Activated B cell treated with CpG ODN at 0.5 μM for 24 hours (primary cell): ENCODE results near the gene ANXA3. TPM values are rescaled to one million over a fixed set of nuclear protein-coding genes. Genes with fewer than 3 reads are reported as not detected.

Experiments
- ATAC-seq: fragments of 200-7000 bp; cut with Tn5 transposase; one replicate; pipeline ENCODE4 v1.10.0; 2021; ENCODE audit warnings: low read depth, mild to moderate bottlenecking, moderate library complexity
- CTCF ChIA-PET: fragments of 350-600 bp; sonication (Branson Sonifier 250); formaldehyde crosslinking; loops from one replicate; lab custom pipeline; 2021; ENCODE audit warnings: antibody characterized with exemption; lab: Charles Lee
- POLR2A ChIA-PET: fragments of 350-600 bp; sonication (Branson Sonifier 250); formaldehyde crosslinking; loops from one replicate; lab custom pipeline; 2021; ENCODE audit warnings: antibody characterized with exemption; lab: Charles Lee
- DNase-seq: peaks from one replicate; pipeline ENCODE4 v3.0.0; 2022
- H3K27ac Mint-ChIP-seq: one replicate; pipeline ENCODE4 v1.8.0; 2020; ENCODE audit warnings: mixed read lengths
- H3K27me3 Mint-ChIP-seq: one replicate; pipeline ENCODE4 v1.8.0; 2021; ENCODE audit warnings: mixed read lengths
- H3K36me3 Mint-ChIP-seq: one replicate; pipeline ENCODE4 v1.8.0; 2021; ENCODE audit warnings: low read depth, mixed read lengths
- H3K4me1 Mint-ChIP-seq: one replicate; pipeline ENCODE4 v1.8.0; 2021; ENCODE audit warnings: mixed read lengths
- H3K4me3 Mint-ChIP-seq: one replicate; pipeline ENCODE4 v1.8.0; 2020; ENCODE audit warnings: mild to moderate bottlenecking, mixed read lengths
- H3K9me3 Mint-ChIP-seq: one replicate; pipeline ENCODE4 v1.8.0; 2020; ENCODE audit warnings: mixed read lengths
- CTCF ChIP-seq: fragments of 200-600 bp; IDR thresholded peaks from one replicate; pipeline ENCODE4 v1.8.0; 2022; ENCODE audit warnings: antibody characterized with exemption, mild to moderate bottlenecking
- intact Hi-C: fragments of 100-400 bp; cut with micrococcal nuclease; formaldehyde crosslinking; loops from one replicate; pipeline ENCODE4 v1.15.1; 2024
- total RNA-seq: library from RNA; stranded (reverse); gene quantifications from 2 replicates; pipeline ENCODE4 v1.2.3, GENCODE V29; 2022

ANXA3 gene
- total RNA-seq, 1 donor from 2014 or later, result 0.67 TPM

- DNase-seq (no peak), ATAC-seq (no peak)
- ChIA-PET POLR2A (no interaction called here), CTCF (no interaction called here)
- intact Hi-C loops, result no loop called here
- no peaks in the 10 kb centered on the region for H3K4me1 Mint-ChIP-seq
- H3K27me3 Mint-ChIP-seq, result peaks cover 4% of the 10 kb centered on the region
- TF ChIP-seq CTCF, result no peak
- no peaks in the 10 kb centered on the region for H3K9me3 Mint-ChIP-seq
- no peak overlapping the region for H3K27ac Mint-ChIP-seq
- H3K36me3 Mint-ChIP-seq, result no peaks in the 10 kb centered on the region
- no peak overlapping the region for H3K4me3 Mint-ChIP-seq
Observed at GRCh38 chr4:78571804-78572203, 20.2 kb downstream of the ANXA3 start.

DNA sequence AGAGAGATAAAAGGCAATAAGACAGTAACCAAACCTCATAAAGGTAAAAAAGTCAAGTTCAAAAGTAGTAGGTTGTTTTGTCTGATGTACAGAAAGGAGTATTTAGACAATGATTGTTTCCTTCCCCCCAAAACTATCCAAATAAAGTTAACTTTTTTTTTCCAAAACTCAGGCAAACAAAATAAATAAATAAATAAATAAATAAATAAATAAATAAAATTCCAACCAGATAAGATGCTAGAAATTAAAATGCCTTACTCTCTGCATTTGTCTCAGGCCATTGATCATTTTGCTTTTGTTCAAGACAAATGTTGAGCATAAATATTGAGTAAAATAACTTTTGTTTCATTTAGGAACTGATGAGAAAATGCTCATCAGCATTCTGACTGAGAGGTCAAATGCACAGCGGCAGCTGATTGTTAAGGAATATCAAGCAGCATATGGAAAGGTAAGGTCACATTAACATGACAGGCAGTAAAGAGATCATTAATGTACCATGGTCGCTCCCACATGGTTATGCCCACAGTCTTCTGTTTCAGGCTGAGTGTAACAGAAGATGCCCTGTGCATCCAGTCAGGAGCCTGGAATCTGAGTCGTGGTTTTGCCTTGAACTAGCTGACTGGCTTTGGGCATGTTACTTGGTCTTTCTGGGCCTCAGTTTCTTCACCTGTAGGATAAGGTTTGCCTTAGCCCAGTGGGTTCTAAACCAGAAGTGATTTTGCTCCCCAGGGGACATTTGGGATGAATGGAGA is 27.3 kb downstream of the ANXA3 start:
- H3K9me3 Mint-ChIP-seq, result no peaks in the 10 kb centered on the region
- intact Hi-C loops, result no loop called here
- CTCF ChIA-PET, result no interaction called here
- no peaks in the 10 kb centered on the region for H3K27me3 Mint-ChIP-seq
- TF ChIP-seq CTCF, result no peak
- no peak for DNase-seq
- no peaks in the 10 kb centered on the region for H3K4me1 Mint-ChIP-seq
- H3K27ac Mint-ChIP-seq, result no peak overlapping the region
- POLR2A ChIA-PET, result no interaction called here
- no peak for ATAC-seq
- no peaks in the 10 kb centered on the region for H3K36me3 Mint-ChIP-seq
- no peak overlapping the region for H3K4me3 Mint-ChIP-seq

DNA sequence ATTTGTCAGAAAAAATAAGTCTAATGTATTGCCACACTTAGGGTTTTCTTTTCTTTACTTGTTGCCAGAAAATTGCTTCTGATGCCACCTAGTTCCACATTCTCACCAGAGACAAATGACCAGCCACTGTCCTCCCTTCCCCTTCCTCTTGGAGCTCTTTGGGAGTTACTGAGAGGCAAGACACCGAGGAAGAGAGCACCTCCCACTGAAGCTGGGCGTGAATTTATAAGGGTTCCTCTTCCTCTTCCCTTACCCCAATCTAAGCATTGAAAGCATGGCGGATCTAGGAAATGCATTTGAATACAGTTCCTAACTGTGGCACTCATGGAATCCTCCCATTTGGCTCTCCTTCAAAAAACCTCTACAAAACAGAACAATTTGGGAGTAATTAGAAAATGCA is 30.0 kb downstream of the ANXA3 start:
- no peak for ATAC-seq
- intact Hi-C loops, result no loop called here
- Mint-ChIP-seq H3K4me1 (no peaks in the 10 kb centered on the region), H3K4me3 (no peak overlapping the region), H3K27me3 (no peaks in the 10 kb centered on the region), H3K9me3 (no peaks in the 10 kb centered on the region), H3K36me3 (no peaks in the 10 kb centered on the region), H3K27ac (no peak overlapping the region)
- DNase-seq, result no peak
- POLR2A ChIA-PET, result no interaction called here
- no peak for TF ChIP-seq CTCF
- CTCF ChIA-PET, result no interaction called here

DNA sequence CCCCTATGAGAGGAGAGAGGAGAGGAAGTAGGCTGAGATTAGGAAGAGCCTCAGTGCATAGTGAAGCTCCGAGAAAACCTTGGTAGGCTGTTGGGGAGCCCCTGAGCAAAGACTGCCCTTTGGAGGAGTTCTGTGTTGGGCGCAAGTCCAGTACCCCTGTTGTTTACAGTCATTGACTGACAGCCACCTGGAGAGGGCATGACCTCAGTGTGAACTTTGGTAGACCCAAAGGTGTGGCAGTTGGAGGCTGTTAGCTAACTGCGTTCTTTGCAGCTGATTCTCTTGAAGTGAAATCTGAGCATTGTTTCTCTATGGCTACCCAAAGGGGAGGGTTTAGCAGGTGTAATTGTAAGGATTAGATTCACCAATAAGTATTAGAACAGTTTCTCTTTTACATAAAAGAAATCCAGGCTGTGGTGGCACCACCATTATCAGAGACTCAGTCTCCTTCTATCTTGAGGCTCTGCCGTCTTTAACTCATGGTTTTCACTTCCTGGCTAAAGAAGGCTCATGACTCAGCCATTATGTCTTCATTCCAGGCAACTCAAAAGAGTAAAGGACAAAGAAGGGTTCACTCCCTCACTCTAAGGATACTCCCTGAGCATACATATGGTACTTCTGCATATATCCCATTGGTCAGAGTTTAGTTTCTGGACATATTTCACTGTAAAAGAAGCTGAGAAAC is 33.4 kb downstream of the ANXA3 start:
- Mint-ChIP-seq H3K4me1 (peaks cover 12% of the 10 kb centered on the region), H3K27ac (no peak overlapping the region), H3K27me3 (no peaks in the 10 kb centered on the region), H3K9me3 (no peaks in the 10 kb centered on the region), H3K36me3 (no peaks in the 10 kb centered on the region), H3K4me3 (no peak overlapping the region)
- ChIA-PET CTCF (no interaction called here), POLR2A (no interaction called here)
- no peak for ATAC-seq
- DNase-seq, result no peak
- intact Hi-C loops, result no loop called here
- no peak for TF ChIP-seq CTCF

DNA sequence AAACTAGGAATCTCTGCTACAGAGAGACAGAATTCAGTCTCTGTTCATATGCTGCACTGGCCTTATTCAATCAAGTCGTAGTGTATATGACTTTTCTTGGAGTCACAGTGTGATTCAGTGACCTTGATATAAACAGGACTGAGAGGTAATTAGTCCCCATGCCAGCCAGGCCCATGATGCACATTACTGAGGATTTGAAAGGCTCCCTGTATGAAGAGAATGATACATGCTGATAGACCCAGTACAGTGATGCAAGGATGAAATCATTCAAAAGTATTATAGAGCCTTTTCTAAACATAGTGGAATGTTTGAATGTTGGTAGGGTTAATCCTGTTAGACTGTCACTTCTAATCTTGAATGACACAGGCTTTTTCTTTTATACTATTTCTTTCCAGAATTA is 34.1 kb downstream of the ANXA3 start:
- no peak overlapping the region for H3K27ac Mint-ChIP-seq

More for the DNA sequence above, 34.1 kb downstream of the ANXA3 start:
- H3K9me3 Mint-ChIP-seq, result no peaks in the 10 kb centered on the region
- CTCF ChIA-PET, result no interaction called here
- ATAC-seq, result no peak
- POLR2A ChIA-PET, result no interaction called here
- no peak overlapping the region for H3K4me3 Mint-ChIP-seq
- no peak for TF ChIP-seq CTCF
- intact Hi-C loops, result no loop called here
- H3K36me3 Mint-ChIP-seq, result no peaks in the 10 kb centered on the region
- H3K27me3 Mint-ChIP-seq, result no peaks in the 10 kb centered on the region
- peaks cover 12% of the 10 kb centered on the region for H3K4me1 Mint-ChIP-seq
- DNase-seq, result no peak
